Measurements from ENCODE around the gene ZNF536.

The ZNF536 gene

GRCh38 chr19:30557212-30557611 is 185.0 kb downstream of the ZNF536 start:
- no peak overlapping the region for H3K4me3 ChIP-seq (ENCODE audit: low read length)
- TF ChIP-seq, protein P1, sequence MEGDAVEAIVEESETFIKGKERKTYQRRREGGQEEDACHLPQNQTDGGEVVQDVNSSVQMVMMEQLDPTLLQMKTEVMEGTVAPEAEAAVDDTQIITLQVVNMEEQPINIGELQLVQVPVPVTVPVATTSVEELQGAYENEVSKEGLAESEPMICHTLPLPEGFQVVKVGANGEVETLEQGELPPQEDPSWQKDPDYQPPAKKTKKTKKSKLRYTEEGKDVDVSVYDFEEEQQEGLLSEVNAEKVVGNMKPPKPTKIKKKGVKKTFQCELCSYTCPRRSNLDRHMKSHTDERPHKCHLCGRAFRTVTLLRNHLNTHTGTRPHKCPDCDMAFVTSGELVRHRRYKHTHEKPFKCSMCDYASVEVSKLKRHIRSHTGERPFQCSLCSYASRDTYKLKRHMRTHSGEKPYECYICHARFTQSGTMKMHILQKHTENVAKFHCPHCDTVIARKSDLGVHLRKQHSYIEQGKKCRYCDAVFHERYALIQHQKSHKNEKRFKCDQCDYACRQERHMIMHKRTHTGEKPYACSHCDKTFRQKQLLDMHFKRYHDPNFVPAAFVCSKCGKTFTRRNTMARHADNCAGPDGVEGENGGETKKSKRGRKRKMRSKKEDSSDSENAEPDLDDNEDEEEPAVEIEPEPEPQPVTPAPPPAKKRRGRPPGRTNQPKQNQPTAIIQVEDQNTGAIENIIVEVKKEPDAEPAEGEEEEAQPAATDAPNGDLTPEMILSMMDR (conservative IDR thresholded peaks at IDR 0.05; ENCODE audit: low read length), result no peak
- DNase-seq (ENCODE audit: low read depth), result no peak

GRCh38 chr19:30557927-30558557 is 185.9 kb downstream of the ZNF536 start:
- DNase-seq (ENCODE audit: low read depth), result no peak
- H3K4me3 ChIP-seq (ENCODE audit: low read length), result no peak overlapping the region
- TF ChIP-seq, protein P1 (conservative IDR thresholded peaks at IDR 0.05; ENCODE audit: low read length), result no peak

DNA sequence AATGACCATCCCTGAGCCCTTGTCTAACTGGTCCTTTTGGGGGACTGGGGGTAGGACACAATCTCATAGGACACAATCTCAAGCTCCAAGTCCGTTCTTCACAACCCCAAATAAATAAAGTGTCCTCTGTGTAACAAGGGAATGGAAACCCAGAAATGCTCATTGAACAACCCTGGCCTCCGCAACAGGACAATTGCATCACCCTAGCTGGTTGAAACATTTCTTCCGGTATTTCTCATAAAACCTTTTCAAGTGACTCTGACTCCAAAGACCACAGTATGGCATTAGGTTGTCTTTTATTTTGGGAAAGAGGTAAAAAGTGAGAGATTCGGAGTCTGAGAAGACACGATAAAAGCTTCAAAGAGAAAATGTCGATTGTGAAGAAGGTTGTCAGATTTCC is 186.6 kb downstream of the ZNF536 start:
- DNase-seq (ENCODE audit: low read depth), result no peak
- no peak overlapping the region for H3K4me3 ChIP-seq (ENCODE audit: low read length)
- TF ChIP-seq, protein P1 (conservative IDR thresholded peaks at IDR 0.05; ENCODE audit: low read length), result no peak

GRCh38 chr19:30559446-30559845 is 187.3 kb downstream of the ZNF536 start:
- no peak overlapping the region for H3K4me3 ChIP-seq (ENCODE audit: low read length)
- DNase-seq (ENCODE audit: low read depth), result no peak
- TF ChIP-seq, protein P1 (conservative IDR thresholded peaks at IDR 0.05; ENCODE audit: low read length), result no peak

DNA sequence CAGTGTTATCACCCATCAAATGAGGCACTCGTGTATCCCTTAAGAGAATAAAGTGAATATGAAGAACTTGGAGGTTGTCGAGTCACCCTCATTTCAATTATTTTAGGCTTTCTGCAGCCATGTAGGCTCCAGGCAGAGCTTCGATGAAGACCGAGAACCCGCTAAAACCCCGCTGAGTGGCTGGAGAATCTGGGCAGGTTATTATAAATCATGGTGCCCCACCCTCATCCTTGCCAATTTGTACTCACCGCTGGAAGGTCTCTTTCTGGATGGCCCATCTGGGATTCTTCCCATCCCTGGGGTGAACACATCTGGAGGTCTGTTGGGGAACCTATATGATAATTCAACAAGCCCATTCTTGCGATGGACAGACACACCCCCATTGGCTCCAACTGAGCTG is 190.8 kb downstream of the ZNF536 start:
- no peak for DNase-seq (ENCODE audit: low read depth)
- TF ChIP-seq, protein P1 (conservative IDR thresholded peaks at IDR 0.05; ENCODE audit: low read length), result no peak
- no peak overlapping the region for H3K4me3 ChIP-seq (ENCODE audit: low read length)

GRCh38 chr19:30563691-30564090 is 191.5 kb downstream of the ZNF536 start:
- TF ChIP-seq, protein P1 (conservative IDR thresholded peaks at IDR 0.05; ENCODE audit: low read length), result no peak
- no peak overlapping the region for H3K4me3 ChIP-seq (ENCODE audit: low read length)
- DNase-seq (ENCODE audit: low read depth), result no peak

DNA sequence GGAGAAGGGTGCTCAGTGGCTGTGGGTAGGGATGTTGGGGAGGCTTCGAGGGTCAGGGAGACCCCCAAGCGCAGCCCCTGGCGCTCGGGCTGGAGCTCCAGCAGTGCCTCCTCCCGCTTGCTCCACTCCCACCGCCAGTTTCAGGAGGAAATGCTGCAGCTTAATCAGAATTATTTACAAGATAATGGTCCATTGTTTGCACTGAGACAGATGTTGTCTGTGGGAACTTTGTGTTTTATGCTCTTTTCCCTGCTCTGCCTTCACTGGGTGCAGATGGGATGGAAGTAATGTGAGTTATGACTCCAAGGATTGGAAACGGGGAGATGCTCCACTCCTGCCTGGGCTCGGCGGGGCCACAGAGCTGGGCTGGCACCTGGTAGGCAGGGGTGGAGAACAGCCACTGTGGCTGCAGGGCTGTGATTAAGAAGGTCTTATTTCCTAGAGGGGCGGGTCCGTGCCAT is 192.4 kb downstream of the ZNF536 start:
- DNase-seq (ENCODE audit: low read depth), result no peak
- no peak overlapping the region for H3K4me3 ChIP-seq (ENCODE audit: low read length)
- TF ChIP-seq, protein P1 (conservative IDR thresholded peaks at IDR 0.05; ENCODE audit: low read length), result no peak

All from AG10803 (cell line).